Measurements from ENCODE around the gene DMRT1.

- TF ChIP-seq POLR2AphosphoS5 (IDR thresholded peaks at IDR 0.05; ENCODE audit: low read depth, low read length) (no peak), TAF1 (IDR thresholded peaks at IDR 0.05; ENCODE audit: borderline replicate concordance, insufficient read depth, low read length) (no peak)
- TF ChIP-seq, protein P1, sequence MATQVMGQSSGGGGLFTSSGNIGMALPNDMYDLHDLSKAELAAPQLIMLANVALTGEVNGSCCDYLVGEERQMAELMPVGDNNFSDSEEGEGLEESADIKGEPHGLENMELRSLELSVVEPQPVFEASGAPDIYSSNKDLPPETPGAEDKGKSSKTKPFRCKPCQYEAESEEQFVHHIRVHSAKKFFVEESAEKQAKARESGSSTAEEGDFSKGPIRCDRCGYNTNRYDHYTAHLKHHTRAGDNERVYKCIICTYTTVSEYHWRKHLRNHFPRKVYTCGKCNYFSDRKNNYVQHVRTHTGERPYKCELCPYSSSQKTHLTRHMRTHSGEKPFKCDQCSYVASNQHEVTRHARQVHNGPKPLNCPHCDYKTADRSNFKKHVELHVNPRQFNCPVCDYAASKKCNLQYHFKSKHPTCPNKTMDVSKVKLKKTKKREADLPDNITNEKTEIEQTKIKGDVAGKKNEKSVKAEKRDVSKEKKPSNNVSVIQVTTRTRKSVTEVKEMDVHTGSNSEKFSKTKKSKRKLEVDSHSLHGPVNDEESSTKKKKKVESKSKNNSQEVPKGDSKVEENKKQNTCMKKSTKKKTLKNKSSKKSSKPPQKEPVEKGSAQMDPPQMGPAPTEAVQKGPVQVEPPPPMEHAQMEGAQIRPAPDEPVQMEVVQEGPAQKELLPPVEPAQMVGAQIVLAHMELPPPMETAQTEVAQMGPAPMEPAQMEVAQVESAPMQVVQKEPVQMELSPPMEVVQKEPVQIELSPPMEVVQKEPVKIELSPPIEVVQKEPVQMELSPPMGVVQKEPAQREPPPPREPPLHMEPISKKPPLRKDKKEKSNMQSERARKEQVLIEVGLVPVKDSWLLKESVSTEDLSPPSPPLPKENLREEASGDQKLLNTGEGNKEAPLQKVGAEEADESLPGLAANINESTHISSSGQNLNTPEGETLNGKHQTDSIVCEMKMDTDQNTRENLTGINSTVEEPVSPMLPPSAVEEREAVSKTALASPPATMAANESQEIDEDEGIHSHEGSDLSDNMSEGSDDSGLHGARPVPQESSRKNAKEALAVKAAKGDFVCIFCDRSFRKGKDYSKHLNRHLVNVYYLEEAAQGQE (IDR thresholded peaks at IDR 0.05; ENCODE audit: insufficient read depth in 1 of 2, low read depth in 2 of 2, low read length in 2 of 2) = no peak
These were observed 128.9 kb downstream of the DMRT1 start for GRCh38 chr9:970151-970996.

All from PFSK-1 (cell line).